GM13977 (cell line): Measurements from ENCODE around the gene PDZRN4.
"Not testable (repeated sequence)": the region's sequence is repeated elsewhere in the genome, so short reads cannot be mapped to it uniquely, and the experiment has no call there.

ENCODE experiments used
- DNase-seq: peaks from one replicate; pipeline ENCODE4 v3.0.0; 2012; ENCODE audit warnings: low spot score
- CTCF ChIP-seq: IDR thresholded peaks from 2 replicates; pipeline ENCODE4 v1.5.1; 2012; ENCODE audit warnings: mild to moderate bottlenecking, control low read depth; ENCODE audit not compliant: insufficient read depth; ENCODE audit errors: extremely low read depth, missing control alignments
- in situ Hi-C: fragments of 300-500 bp; cut with MboI; formaldehyde crosslinking; loops from one replicate; pipeline ENCODE4 v1.12.0; 2022; ENCODE audit warnings: low sequenced_read_pairs, low pct_unique_long_range_greater_than_20kb, mixed read lengths, inconsistent platforms; ENCODE audit not compliant: unreplicated experiment

PDZRN4 gene

GRCh38 chr12:41190338-41190737, 2.2 kb downstream of the PDZRN4 start:
- in situ Hi-C loops, result no loop called here
- DNase-seq, result no peak
- TF ChIP-seq CTCF, result peak; percentile 18

- in situ Hi-C loops, DNase-seq: not testable (repeated sequence)
These were observed 3.4 kb downstream of the PDZRN4 start for GRCh38 chr12:41191549-41191948.

- in situ Hi-C loops, result no loop called here
- TF ChIP-seq CTCF, result no peak
- DNase-seq, result no peak
These were observed 5.2 kb downstream of the PDZRN4 start for GRCh38 chr12:41193311-41193710.

GRCh38 chr12:41202051-41202450, 13.9 kb downstream of the PDZRN4 start:
- in situ Hi-C loops, result no loop called here
- DNase-seq, result no peak
- TF ChIP-seq CTCF, result no peak

GRCh38 chr12:41205070-41205709, 17.1 kb downstream of the PDZRN4 start:
- no peak for DNase-seq

GRCh38 chr12:41206298-41206697, 18.2 kb downstream of the PDZRN4 start:
- in situ Hi-C loops, result no loop called here
- no peak for DNase-seq
- no peak for TF ChIP-seq CTCF

More at GRCh38 chr12:41205070-41205709, 17.1 kb downstream of the PDZRN4 start:
- no peak for TF ChIP-seq CTCF
- in situ Hi-C loops, result no loop called here

- in situ Hi-C loops, result no loop called here
- no peak for TF ChIP-seq CTCF
- no peak for DNase-seq
These were observed 23.3 kb downstream of the PDZRN4 start for GRCh38 chr12:41211448-41211847.
